OCI-LY1 (cell line): ENCODE data around the gene GHRH.

Experiments used
- H2AFZ ChIP-seq: fragments of 200-600 bp; sonication (generic), shearing (Covaris generic); 2 replicates; pipeline ENCODE4 v1.6.0; 2014; ENCODE audit warnings: antibody characterized with exemption, mild to moderate bottlenecking, low read length
- H3F3A ChIP-seq: fragments of 200-600 bp; sonication (generic), shearing (Covaris generic); 2 replicates; pipeline ENCODE4 v1.6.0; 2014; ENCODE audit warnings: mild to moderate bottlenecking, antibody characterized with exemption, low read length, moderate library complexity; ENCODE audit not compliant: insufficient read depth
- H3K27ac ChIP-seq: fragments of 200-600 bp; sonication (generic); 2 replicates; pipeline ENCODE4 v1.5.1; 2014; ENCODE audit warnings: low read length, mixed run types, mild to moderate bottlenecking, low read depth; ENCODE audit not compliant: poor library complexity, severe bottlenecking
- H3K27me3 ChIP-seq: fragments of 200-600 bp; sonication (generic); 2 replicates; pipeline ENCODE4 v1.6.0; 2014; ENCODE audit warnings: antibody characterized with exemption, mild to moderate bottlenecking, low read length, moderate library complexity; ENCODE audit not compliant: insufficient read depth
- H3K36me3 ChIP-seq: fragments of 200-600 bp; sonication (generic); 2 replicates; pipeline ENCODE4 v1.6.1; 2014; ENCODE audit warnings: mild to moderate bottlenecking, antibody characterized with exemption, low read length, moderate library complexity, mixed read lengths; ENCODE audit not compliant: insufficient read depth
- H3K4me1 ChIP-seq: fragments of 200-600 bp; sonication (generic); 2 replicates; pipeline ENCODE4 v1.5.1; 2014; ENCODE audit warnings: mild to moderate bottlenecking, low read length, moderate library complexity; ENCODE audit not compliant: insufficient read depth, severe bottlenecking
- H3K4me2 ChIP-seq: fragments of 200-600 bp; sonication (generic), shearing (Covaris generic); 2 replicates; pipeline ENCODE4 v1.6.1; 2014; ENCODE audit warnings: low read length
- H3K4me3 ChIP-seq: fragments of 200-600 bp; sonication (generic); 2 replicates; pipeline ENCODE4 v1.5.1; 2014; ENCODE audit warnings: low read length, low read depth, mild to moderate bottlenecking, mixed read lengths; ENCODE audit not compliant: poor library complexity, severe bottlenecking
- H3K79me2 ChIP-seq: fragments of 200-600 bp; shearing (Covaris generic); 2 replicates; pipeline ENCODE4 v1.6.1; 2016; ENCODE audit warnings: mixed run types, low read length, mixed read lengths; ENCODE audit not compliant: insufficient read depth
- H3K9ac ChIP-seq: fragments of 200-600 bp; sonication (generic), shearing (Covaris generic); 2 replicates; pipeline ENCODE4 v1.6.1; 2014; ENCODE audit warnings: mild to moderate bottlenecking, low read length, mixed read lengths
- H3K9me2 ChIP-seq: fragments of 200-600 bp; sonication (generic), shearing (Covaris generic); 2 replicates; pipeline ENCODE4 v1.6.1; 2014; ENCODE audit warnings: low read depth, mild to moderate bottlenecking, low read length, mixed read lengths
- H3K9me3 ChIP-seq: fragments of 200-600 bp; shearing (Covaris generic); 2 replicates; pipeline ENCODE4 v1.6.1; 2014; ENCODE audit warnings: low read length, mixed read lengths
- H4K20me1 ChIP-seq: fragments of 200-600 bp; sonication (generic), shearing (Covaris generic); 2 replicates; pipeline ENCODE4 v1.6.0; 2016; ENCODE audit warnings: mild to moderate bottlenecking, low read length; ENCODE audit not compliant: insufficient read depth
- CTCF ChIP-seq: fragments of 200-600 bp; sonication (generic), shearing (Covaris generic); IDR thresholded peaks from 2 replicates; pipeline ENCODE4 v1.5.1; 2017; ENCODE audit warnings: mild to moderate bottlenecking, antibody characterized with exemption, low read length, moderate library complexity, mixed read lengths
- EZH2 ChIP-seq: fragments of 200-600 bp; sonication (generic), shearing (Covaris generic); IDR thresholded peaks from 2 replicates; pipeline ENCODE4 v1.8.0; 2017; ENCODE audit warnings: borderline replicate concordance, mixed run types, mild to moderate bottlenecking, antibody characterized with exemption, low read length, moderate library complexity, mixed read lengths

Gene GHRH

GRCh38 chr20:37222086-37222485 is 39.5 kb downstream of the GHRH start:
- H2AFZ ChIP-seq: no peak overlapping the region
- no peaks in the 10 kb centered on the region for H3K27me3 ChIP-seq
- no peaks in the 10 kb centered on the region for H3K4me1 ChIP-seq
- H3K27ac ChIP-seq: no peak overlapping the region
- no peaks in the 10 kb centered on the region for H3K9me3 ChIP-seq
- no peak overlapping the region for H3K4me2 ChIP-seq
- no peak overlapping the region for H3K9ac ChIP-seq
- H3K36me3 ChIP-seq: peaks cover 96% of the 10 kb centered on the region
- no peaks in the 10 kb centered on the region for H3F3A ChIP-seq
- H3K4me3 ChIP-seq: no peak overlapping the region
- TF ChIP-seq EZH2 (no peak), CTCF (no peak)
- no peaks in the 10 kb centered on the region for H4K20me1 ChIP-seq
- H3K79me2 ChIP-seq: 0 out of 2 replicates have a peak, but pooled peaks cover 4% of the 10 kb centered on the region
- H3K9me2 ChIP-seq: no peaks in the 10 kb centered on the region

GRCh38 chr20:37220731-37221130 is 40.9 kb downstream of the GHRH start:
- no peak overlapping the region for H2AFZ ChIP-seq
- TF ChIP-seq EZH2 (no peak), CTCF (no peak)
- no peak overlapping the region for H3K9ac ChIP-seq
- no peak overlapping the region for H3K27ac ChIP-seq
- no peaks in the 10 kb centered on the region for H4K20me1 ChIP-seq
- no peaks in the 10 kb centered on the region for H3K9me3 ChIP-seq
- no peaks in the 10 kb centered on the region for H3K27me3 ChIP-seq
- H3K4me2 ChIP-seq: no peak overlapping the region
- H3K4me1 ChIP-seq: no peaks in the 10 kb centered on the region
- H3K9me2 ChIP-seq: no peaks in the 10 kb centered on the region
- H3F3A ChIP-seq: no peaks in the 10 kb centered on the region
- peaks cover 93% of the 10 kb centered on the region for H3K36me3 ChIP-seq
- no peak overlapping the region for H3K4me3 ChIP-seq
- H3K79me2 ChIP-seq: 0 out of 2 replicates have a peak, but pooled peaks cover 4% of the 10 kb centered on the region

GRCh38 chr20:37219751-37220668 is 41.6 kb downstream of the GHRH start:
- no peaks in the 10 kb centered on the region for H3K4me1 ChIP-seq
- H3K27me3 ChIP-seq: no peaks in the 10 kb centered on the region
- H2AFZ ChIP-seq: no peak overlapping the region
- no peak overlapping the region for H3K4me2 ChIP-seq
- H3K4me3 ChIP-seq: no peak overlapping the region
- 0 out of 2 replicates have a peak, but pooled peaks cover 4% of the 10 kb centered on the region for H3K79me2 ChIP-seq
- peaks cover 93% of the 10 kb centered on the region for H3K36me3 ChIP-seq
- no peak for TF ChIP-seq CTCF
- no peak for TF ChIP-seq EZH2
- H3K9ac ChIP-seq: no peak overlapping the region
- no peaks in the 10 kb centered on the region for H3K9me2 ChIP-seq
- H3F3A ChIP-seq: no peaks in the 10 kb centered on the region
- no peak overlapping the region for H3K27ac ChIP-seq
- H3K9me3 ChIP-seq: no peaks in the 10 kb centered on the region
- H4K20me1 ChIP-seq: no peaks in the 10 kb centered on the region
